Measurements from ENCODE around the gene RGS6. TPM values are rescaled to one million over a fixed set of nuclear protein-coding genes. Genes with fewer than 3 reads are reported as not detected.

The RGS6 gene
- total RNA-seq, 2 donors from 2014 or later: 0.43 to 0.78 TPM

DNA sequence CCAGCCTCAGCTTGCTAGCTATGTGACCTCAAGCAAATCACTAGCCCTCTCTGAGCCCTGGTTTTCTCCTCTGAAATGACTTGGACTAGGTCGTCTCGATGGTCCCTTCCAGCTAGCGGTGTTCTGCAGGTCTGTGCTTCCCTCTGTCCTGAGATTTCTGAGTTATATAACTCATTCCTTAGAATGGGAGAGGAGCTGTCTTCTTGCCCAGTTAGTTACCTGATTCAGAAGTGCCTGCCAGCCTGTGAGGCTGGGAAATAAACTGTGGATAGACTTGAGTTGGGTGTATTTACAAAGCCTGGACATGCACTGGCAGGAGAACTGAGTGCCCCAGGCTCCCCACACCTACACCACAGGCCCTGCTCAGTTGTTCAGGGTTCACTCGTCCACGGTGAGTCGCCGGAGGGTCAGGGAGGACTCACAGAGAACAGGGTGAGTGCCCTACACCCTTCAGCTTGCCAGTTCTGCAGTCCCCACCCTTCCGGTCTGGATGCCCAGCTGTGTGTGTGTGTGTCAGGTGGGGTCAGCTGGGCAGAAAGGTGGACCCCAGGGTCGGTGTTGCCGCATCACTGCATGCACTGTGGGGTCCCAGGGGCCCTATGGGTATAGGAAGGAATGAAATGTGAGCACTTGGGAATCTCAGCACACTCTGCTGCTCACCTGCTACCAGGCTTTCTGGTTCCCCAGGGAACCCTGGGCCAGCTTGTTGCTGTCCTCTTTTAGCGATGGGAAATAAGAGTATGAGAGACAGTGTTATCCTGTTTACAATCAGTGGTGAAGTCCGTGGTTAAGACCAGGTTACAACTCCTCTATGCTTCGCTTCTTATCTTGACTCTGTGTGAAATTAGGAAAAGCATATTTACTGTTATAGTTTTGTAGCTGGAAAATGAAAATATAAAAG, 613.4 kb downstream of the RGS6 start:
- ATAC-seq (no peak), DNase-seq (no peak)
- intact Hi-C loops (cut with DNase I, micrococcal nuclease): no loop called here

DNA sequence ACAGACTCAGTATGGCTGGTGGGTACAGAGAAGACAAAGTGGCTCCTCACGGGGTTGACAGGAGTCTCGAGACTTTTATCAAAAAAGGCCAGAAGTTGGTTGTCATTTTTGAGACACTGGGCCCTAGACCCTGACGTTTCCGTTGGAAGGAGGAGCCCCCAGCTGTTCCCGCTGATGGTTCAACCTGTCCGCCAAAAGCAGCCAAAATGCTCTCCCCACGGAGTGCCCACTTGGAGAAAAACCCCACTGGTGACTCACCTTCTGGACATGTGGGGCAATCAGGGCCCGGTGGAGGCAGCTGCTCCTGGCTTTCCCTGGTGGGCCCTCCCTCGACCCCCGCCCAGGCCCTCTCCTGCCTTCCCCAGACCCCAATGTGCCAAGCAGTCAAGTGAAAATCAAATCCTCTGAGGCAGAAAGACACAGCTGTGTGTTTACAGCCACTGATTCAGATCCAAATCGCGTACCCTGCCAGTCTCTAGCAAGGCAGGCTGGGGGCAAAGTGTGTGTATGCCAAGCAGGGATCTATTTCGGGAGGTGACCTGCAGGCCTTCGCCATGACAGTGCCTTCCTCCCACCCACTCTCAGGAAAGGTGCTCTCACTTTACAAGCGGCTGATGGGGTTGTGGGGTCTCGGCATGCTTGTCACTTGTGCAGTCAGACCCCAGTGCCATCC, 614.3 kb downstream of the RGS6 start:
- no peak for ATAC-seq
- intact Hi-C loops (cut with DNase I, micrococcal nuclease): no loop called here
- no peak for DNase-seq

DNA sequence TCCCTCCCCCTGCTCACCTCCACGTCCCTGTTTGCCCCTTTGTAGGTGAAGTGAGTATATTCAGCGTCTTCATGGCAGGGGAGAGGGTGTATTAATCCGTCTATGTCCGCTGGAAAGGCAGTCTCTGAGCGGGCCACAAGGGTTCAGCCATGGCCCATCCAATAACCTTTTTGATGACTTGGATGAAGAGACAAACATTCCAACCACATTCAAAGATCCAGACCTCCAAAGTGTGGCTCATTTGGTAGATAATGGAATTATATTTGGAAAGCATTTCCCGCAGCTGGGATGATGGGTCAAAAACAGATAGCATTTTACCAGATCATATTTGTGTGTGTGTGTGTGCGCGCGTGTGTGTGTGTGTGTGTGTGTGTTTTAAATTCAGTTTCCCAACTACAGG, 615.8 kb downstream of the RGS6 start:
- intact Hi-C loops (cut with DNase I, micrococcal nuclease): no loop called here
- no peak for ATAC-seq
- no peak for DNase-seq

DNA sequence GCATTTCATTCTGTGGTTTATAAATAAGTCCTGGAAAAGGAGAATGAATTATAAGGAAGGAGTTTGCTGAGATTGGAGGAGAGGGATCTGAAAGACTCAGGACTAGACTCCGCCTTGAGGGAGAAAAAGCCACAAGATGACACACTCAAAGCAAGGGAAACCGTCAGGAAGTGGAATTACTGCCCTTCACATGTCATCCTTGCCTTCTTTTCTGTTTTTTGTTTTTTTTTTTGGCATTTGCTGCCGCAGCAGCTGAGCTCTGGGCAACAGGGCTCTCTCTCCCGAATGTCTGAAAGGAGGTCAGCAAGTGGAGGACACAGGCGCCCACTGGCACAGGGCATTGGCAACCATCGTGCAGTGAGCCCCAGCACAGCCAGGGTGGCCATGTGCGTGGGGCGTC, 616.8 kb downstream of the RGS6 start:
- ATAC-seq (no peak), DNase-seq (no peak)
- intact Hi-C loops (cut with DNase I, micrococcal nuclease): no loop called here

DNA sequence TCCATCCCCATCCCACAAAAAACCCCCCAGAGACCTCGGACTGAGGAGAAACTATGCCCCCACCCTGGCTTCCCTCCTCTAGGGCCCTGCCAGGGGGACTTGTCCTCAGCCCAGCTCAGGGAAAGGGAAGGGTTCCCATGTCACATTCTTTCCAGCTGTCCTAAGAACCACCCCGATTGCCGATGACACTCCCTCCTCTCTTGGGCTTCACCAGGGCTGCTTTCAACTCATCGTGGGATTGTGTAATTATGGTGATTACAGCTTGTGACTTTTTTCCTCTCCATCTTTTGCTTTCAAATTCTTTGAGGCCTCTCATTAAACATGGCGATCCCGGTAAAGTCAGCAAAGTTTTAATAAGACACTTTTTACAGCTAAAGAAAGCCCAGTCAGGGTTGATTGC, 617.6 kb downstream of the RGS6 start:
- DNase-seq (no peak), ATAC-seq (no peak)
- intact Hi-C loops (cut with DNase I, micrococcal nuclease): no loop called here

DNA sequence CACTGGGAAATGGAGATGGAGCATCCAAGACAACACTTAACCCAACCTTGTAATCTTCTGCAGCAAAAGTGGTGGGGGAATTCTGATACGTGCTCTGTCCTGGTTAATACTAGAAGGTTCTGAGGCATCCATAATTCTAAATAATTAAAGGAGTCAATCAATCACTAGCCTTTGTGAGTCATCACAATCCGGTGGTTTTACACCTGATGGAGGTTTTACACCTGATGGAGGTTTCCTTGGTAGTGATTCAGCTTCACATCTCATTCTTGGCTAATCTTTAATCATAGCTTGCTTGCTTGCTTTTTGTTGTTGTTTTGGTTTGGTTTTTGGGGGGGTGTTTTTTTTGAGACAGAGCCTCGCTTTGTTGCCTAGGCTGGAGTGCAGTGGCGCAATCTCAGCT, 618.3 kb downstream of the RGS6 start:
- no peak for DNase-seq
- intact Hi-C loops (cut with DNase I, micrococcal nuclease): no loop called here

DNA sequence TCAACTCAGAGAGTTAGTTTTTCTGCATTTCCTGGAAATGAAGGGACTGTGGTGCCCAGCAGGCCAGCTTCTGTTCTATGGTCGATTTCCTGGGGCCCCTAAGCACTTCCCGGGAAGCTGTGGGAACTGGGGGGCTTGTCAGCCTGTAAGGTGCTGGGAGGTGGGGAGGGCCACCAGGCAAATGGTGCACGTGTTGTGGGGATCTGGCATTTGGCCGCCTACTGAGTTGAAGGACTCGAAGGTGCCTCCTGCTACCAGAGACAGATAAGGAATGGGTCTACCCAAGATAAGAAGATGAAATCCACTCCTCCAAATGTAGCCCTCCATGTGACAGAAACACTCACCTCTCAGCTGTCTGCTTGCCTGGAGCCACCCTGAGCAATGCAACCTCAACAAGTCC, 620.0 kb downstream of the RGS6 start:
- ATAC-seq: no peak
- DNase-seq: no peak
- intact Hi-C loops (cut with DNase I, micrococcal nuclease): no loop called here

More for the DNA sequence above, 618.3 kb downstream of the RGS6 start:
- ATAC-seq: no peak

DNA sequence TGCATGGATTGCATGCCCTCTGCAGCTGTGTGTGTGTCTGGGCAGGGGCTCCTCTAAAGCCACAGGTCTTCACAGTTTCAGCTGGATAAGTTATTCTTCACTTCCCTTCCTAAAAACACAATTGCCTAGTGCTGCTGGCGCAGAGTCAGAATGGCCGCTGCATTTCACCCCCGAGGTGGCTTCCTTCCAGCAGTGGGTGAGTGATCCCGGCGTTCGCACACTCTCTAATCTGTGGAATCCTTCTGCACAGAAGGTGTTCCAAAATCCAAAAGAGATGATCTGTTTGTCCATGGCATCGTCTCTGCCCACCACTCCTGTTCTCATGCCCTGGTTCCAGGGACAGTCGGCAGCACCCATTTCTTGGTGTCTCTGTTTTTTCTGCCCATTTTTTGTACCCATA, 620.9 kb downstream of the RGS6 start:
- no peak for ATAC-seq
- intact Hi-C loops (cut with DNase I, micrococcal nuclease): no loop called here
- no peak for DNase-seq

DNA sequence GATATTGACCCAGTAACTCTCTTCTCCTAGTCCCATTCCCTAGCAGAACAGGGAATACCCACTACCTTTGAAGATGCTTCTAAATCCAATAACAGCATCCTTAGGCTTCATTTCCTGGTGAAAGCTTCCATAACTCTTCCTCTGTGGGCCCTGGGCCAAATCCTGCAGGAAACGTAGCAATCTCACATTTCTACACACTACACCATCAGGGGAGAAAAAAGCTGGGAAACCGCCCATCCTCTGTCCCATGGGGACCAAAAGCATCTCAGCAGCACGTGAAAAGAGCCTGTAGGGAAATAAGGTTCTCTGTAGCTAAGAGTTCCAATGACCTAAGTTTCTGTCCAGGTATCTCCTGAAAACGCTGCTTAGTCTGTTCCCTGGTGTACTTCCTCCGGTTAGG, 621.4 kb downstream of the RGS6 start:
- intact Hi-C loops (cut with DNase I, micrococcal nuclease): no loop called here
- ATAC-seq: no peak
- DNase-seq: no peak

DNA sequence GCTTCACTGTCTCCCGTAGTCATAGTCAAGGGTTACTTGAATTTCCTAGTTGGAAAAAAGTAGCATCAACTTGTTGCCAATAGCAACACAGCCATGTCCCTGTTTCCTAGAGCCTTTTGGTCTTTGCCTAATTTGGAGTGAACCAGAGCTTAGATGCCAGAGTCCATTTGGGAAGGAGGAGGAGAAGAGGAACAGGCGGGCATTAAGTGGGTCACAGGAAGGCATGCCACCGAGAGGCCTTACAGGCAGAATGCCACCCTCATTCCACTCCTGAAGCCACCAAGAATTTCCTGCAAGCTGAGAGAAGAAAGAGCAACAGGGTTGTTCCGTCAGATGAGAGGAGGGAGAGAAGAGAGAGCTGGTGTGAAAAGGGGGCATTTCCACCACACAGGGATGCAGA, 622.2 kb downstream of the RGS6 start:
- no peak for ATAC-seq
- no peak for DNase-seq
- intact Hi-C loops (cut with DNase I, micrococcal nuclease): no loop called here

DNA sequence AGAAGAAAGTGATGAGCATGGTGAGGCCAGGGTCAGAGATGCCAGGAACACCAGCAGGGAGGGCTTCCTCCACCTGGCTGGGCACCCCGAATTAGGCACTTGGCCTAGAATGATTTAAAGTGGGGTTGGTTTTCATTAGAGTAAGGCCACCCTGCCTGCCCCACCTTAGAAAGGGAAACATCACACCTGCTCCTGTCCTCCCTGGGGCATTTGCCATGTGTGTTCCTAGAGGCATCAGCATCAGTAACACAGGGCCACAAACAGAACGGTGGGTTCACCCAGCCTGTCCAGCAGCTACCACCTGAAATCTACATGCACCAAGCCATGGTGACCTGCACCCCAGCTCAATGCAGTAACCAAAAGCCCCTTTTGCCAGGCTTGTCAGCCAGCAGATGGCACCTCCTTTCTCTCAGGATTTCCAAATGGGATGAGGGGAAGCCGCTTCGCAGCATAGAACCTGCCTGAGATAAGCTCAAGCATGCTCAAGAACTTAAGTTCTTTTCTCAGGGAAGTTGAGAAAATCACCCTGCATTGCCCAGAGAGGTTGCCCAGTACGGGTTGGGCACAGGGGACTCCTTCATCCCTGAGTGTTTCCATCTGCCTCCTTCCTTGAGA, 622.9 kb downstream of the RGS6 start:
- intact Hi-C loops (cut with DNase I, micrococcal nuclease): no loop called here
- DNase-seq (no peak), ATAC-seq (no peak)

DNA sequence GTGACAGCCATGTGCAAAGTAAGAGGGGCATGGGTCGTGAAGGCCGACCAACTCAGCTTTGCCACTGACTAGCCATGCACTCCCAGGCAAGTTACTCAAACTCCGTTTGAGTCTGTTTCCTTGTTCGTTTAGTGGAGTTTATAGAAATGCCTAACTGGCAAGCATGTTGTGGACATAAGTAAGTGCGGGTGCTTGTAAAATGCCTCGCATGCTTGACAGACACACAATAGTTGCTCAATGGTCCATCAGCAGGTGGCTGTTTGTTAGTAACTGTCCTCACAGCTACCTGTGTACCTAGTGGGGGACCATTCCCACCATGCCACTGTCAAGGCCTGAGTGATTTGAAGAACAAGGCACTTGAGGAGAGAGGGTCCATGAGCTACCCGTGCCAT, 623.4 kb downstream of the RGS6 start:
- intact Hi-C loops (cut with DNase I, micrococcal nuclease): no loop called here
- ATAC-seq (peak; percentile 25), DNase-seq (no peak)

DNA sequence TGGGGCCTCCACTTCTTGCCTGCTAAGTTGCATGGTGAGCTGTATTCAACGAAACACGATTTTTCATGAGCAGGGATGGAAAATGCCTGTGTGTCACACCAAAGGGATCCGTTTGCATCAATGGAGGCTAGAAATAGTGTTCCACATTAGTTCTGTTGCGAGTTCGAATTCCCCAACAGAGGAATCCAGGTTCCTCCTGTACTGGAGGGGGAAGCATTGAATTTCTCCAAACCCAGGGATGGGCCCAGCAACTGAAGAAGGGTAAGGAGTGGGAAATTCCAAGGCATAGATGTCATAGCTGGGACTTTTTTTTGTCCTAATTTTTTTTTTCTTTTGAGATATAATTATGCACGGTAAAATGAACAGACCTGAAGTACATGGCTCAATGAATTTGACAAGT, 625.4 kb downstream of the RGS6 start:
- ATAC-seq (no peak), DNase-seq (no peak)
- intact Hi-C loops (cut with DNase I, micrococcal nuclease): no loop called here

DNA sequence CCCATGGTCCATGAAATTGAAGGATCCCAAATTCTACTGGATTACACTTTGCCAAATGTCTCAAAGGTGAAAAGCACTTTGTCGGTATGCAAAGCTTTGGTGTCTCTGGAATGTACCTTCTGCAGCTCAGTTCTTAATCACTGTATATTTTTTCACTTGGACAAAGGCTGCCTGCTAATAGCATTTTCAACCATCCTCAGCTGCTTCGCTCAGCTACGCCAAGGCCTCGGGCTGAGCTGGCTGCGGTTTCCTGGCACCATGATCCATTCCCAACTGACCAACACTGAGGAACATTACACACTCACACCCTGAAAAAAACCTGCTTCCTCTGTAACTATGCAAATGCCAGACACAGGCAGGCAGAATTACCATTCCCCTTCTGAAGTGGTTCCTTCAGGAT, 626.5 kb downstream of the RGS6 start:
- intact Hi-C loops (cut with DNase I, micrococcal nuclease): no loop called here
- no peak for ATAC-seq

DNA sequence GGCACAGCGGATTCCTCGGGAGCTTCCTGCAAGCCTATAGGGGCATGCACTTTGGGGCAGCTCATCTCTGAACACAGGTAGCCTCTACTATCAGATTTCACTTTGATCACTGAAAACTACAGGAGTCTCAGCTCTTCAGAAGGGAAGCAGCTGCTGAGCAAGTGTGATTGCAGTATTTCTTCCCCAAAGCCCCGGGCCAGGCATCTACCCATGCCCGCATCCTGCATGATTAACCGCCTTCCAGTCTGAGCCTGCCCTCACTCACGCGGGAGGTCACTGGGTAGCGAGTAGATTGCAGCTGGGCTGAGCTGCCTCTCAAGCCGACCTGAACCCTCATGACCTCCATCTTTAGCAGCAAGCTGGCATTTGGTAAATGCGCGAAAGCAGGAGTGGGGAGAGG, 627.0 kb downstream of the RGS6 start:
- no peak for ATAC-seq
- DNase-seq: no peak
- intact Hi-C loops (cut with DNase I, micrococcal nuclease): no loop called here

More for the DNA sequence above, 626.5 kb downstream of the RGS6 start:
- no peak for DNase-seq

DNA sequence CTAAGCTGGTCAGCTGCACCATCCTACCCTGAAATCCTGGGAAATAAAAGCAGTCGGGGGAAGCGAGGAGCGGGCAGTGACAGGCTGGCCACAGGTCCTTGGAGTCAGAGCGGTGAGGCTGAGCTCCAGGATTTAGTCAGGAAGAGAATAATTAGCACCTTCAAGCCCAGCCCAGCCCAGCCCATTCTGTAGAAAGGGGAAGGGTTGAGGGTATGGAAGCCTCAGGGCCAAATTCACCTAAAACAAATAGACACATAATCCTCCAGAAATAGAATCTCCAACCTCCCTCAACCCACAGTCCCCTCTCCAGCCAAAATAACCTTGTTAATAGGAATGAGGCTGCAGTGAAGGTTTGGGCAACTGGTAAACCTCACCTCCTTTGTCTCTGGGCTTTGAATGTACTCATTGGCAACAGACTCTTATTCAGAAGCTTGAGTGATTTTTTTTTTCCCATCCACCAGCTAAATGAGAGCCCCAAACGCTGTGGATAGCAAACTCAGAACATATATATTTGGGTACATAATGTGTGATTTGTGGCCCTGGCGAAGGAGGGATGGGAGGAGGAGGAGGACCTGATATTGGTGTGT, 627.5 kb downstream of the RGS6 start:
- DNase-seq (no peak), ATAC-seq (no peak)
- intact Hi-C loops (cut with DNase I, micrococcal nuclease): no loop called here

DNA sequence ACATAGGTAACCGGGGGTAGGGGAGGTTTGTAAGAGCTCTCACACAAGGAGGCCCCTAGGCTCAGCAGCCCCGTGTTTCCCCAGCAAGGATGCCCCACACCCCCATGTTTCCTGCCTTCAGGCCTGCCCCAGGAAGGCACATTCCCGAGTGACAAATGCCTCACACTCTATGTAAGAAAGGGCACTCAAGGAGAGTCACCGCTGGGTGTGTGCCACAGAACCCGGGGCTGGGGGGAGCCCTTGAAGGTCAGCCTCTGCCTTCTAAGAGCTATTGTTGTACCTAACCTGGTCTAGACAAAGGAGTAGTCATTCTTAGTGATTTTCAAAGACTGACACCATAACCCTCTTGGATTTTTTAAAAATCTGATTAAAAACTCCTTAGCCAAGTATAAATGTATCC, 628.1 kb downstream of the RGS6 start:
- DNase-seq (no peak), ATAC-seq (no peak)
- intact Hi-C loops (cut with DNase I, micrococcal nuclease): no loop called here

DNA sequence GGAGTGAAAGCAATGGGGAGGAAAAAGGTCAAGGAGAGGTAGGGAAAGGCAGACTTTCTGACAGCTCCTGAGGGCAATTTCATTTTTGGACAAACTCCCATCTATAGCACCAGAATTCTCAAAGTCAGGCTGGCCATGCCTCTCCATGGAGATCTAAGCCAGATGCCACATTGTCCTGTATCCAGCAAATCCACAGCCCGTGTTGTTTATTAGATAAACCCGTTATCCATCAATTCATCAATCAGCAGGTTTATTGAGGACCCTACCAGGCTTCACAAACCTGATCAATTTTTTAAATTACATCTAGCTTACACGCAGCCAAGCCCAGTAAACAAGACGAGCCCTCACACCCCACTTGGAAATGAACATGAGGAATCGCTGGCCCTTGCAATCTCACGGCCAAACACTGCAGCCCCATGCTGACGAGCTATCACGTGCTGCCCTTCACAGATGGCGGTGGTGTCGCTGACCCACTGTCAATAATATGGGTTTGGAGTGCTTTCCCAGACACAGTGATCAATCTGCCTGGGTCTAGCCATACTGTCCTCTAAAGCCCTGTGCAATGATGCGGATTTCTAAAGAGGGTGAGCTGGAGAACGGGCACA, 628.8 kb downstream of the RGS6 start:
- ATAC-seq: no peak
- no peak for DNase-seq
- intact Hi-C loops (cut with DNase I, micrococcal nuclease): no loop called here

DNA sequence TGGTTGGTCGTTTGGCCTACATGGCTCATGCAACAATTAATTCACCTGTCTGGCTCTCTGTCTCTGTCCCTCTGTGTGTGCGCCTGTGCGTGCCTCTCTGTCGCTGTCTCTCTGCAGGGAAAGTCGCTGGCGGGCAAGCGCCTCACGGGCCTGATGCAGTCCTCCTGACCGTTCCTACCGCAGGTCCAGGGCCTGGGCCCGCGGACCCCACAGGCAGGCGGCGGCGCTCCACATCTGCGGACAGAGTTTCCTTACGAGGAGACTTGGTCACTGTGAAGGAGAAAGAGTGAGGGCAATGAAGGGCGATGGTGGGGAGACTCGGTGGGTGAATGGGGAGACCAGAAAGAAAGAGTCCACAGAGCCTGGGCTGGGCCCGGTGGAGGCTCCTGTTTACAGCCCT, 630.1 kb downstream of the RGS6 start:
- intact Hi-C loops (cut with DNase I, micrococcal nuclease): no loop called here
- DNase-seq (no peak), ATAC-seq (no peak)

Data from left colon (tissue), 2 donors.